GM12878 (cell line): ENCODE results near the gene TCF15. TPM values are rescaled to one million over a fixed set of nuclear protein-coding genes. Genes with fewer than 3 reads are reported as not detected.

Source experiments
- ATAC-seq: fragments of 200-7000 bp; cut with Tn5 transposase; 3 replicates; pipeline ENCODE4 v1.9.1; 2020; ENCODE audit warnings: mild to moderate bottlenecking, moderate library complexity
- BruUV-seq: library from RNA; stranded (reverse); fragments of 400-500 nt; replicated peaks from 2 replicates; lab custom pipeline; 2021; lab: Mats Ljungman, UMichigan
- CTCF ChIA-PET: fragments of 300-600 bp; sonication (Branson Sonifier 250); formaldehyde crosslinking; extraction: SDS; loops from one replicate; lab custom pipeline; 2021; ENCODE audit warnings: inconsistent platforms; lab: Yijun Ruan, JAX
- POLR2A ChIA-PET: fragments of 350-600 bp; formaldehyde crosslinking; extraction: SDS; loops from one replicate; lab custom pipeline; 2021; ENCODE audit warnings: inconsistent platforms; lab: Charles Lee
- RAD21 ChIA-PET: fragments of 300-600 bp; sonication (Branson Sonifier 250); formaldehyde crosslinking; loops from one replicate; lab custom pipeline; 2023; ENCODE audit warnings: antibody characterized with exemption; ENCODE audit not compliant: unreplicated experiment; lab: Charles Lee
- SMC1A ChIA-PET: fragments of 300-600 bp; sonication (Branson Sonifier 250); formaldehyde crosslinking; loops from one replicate; lab custom pipeline; 2023; ENCODE audit not compliant: unreplicated experiment, uncharacterized antibody; lab: Charles Lee
- DNase-seq: peaks from one replicate; pipeline ENCODE4 v3.0.0-alpha.2; 2011; ENCODE audit warnings: low read depth, low spot score
- FAIRE-seq: peaks from 3 replicates; lab custom pipeline; 2011; peaks lifted over from hg19 to GRCh38; lab: Jason Lieb, UNC
- H2AFZ ChIP-seq: 2 replicates; pipeline ENCODE4 v1.6.0; 2011; ENCODE audit warnings: low read depth, low read length, control low read depth; ENCODE audit not compliant: control insufficient read depth
- H3K27ac ChIP-seq: 2 replicates; pipeline ENCODE4 v1.5.1; 2011; ENCODE audit warnings: control low read depth; ENCODE audit not compliant: control insufficient read depth, insufficient read depth
- H3K27me3 ChIP-seq, 2 experiments: replicated peaks in 1 of 2; 2 replicates each; pipeline versions ENCODE4 v1.6.0 to v1.6.1; 2011; ENCODE audit warnings: low read length in 1 of 2; ENCODE audit not compliant: control insufficient read depth in 2 of 2, insufficient read depth in 2 of 2
- H3K36me3 ChIP-seq, 2 experiments: 2 replicates each; pipeline ENCODE4 v1.5.1; 2011; ENCODE audit warnings: low read length in 1 of 2; ENCODE audit not compliant: control insufficient read depth in 2 of 2, insufficient read depth in 2 of 2
- H3K4me1 ChIP-seq: 2 replicates; pipeline ENCODE4 v1.6.1; 2011; ENCODE audit warnings: mild to moderate bottlenecking, low read length, moderate library complexity, mixed read lengths; ENCODE audit not compliant: control insufficient read depth, insufficient read depth
- H3K4me2 ChIP-seq: 2 replicates; pipeline ENCODE4 v1.6.0; 2011; ENCODE audit warnings: control low read depth; ENCODE audit not compliant: control insufficient read depth, insufficient read depth
- H3K4me3 ChIP-seq: fragments of 200-600 bp; sonication (generic); 2 replicates; pipeline ENCODE4 v1.5.1; 2016
- H3K79me2 ChIP-seq: 2 replicates; pipeline ENCODE4 v1.6.0; 2011; ENCODE audit warnings: low read length; ENCODE audit not compliant: control insufficient read depth, insufficient read depth
- H3K9ac ChIP-seq: 2 replicates; pipeline ENCODE4 v1.8.0; 2011; ENCODE audit warnings: low read length, control low read depth, mixed read lengths; ENCODE audit not compliant: control insufficient read depth, insufficient read depth
- H3K9me3 ChIP-seq: replicated peaks from 3 replicates; pipeline ENCODE4 v1.5.1; 2011; ENCODE audit warnings: mild to moderate bottlenecking, low read length; ENCODE audit not compliant: control insufficient read depth, insufficient read depth
- H4K20me1 ChIP-seq: 2 replicates; pipeline ENCODE4 v1.6.0; 2011; ENCODE audit not compliant: control insufficient read depth, insufficient read depth
- GABPA ChIP-seq: IDR thresholded peaks from 2 replicates; pipeline ENCODE4 v1.6.1; 2014; ENCODE audit warnings: antibody characterized with exemption, low read depth, mild to moderate bottlenecking, inconsistent platforms
- GATAD2B ChIP-seq: fragments of 450-650 bp; conservative IDR thresholded peaks from 2 replicates; pipeline ENCODE4 v1.6.1; 2017; ENCODE audit warnings: low read depth, mild to moderate bottlenecking, moderate library complexity
- NR2C2 ChIP-seq: IDR thresholded peaks from 2 replicates; pipeline ENCODE4 v1.6.1; 2011; ENCODE audit warnings: borderline replicate concordance, low read depth; ENCODE audit not compliant: control insufficient read depth, insufficient read length
- POLR2A ChIP-seq: IDR thresholded peaks from 2 replicates; pipeline ENCODE4 v1.6.1; 2011; ENCODE audit warnings: low read depth, mild to moderate bottlenecking, low read length
- POLR2AphosphoS2 ChIP-seq: IDR thresholded peaks from 2 replicates; pipeline ENCODE4 v1.6.1; 2011; ENCODE audit warnings: low read depth, mild to moderate bottlenecking, low read length, improper control_type of control experiment, moderate library complexity
- POU2F2 ChIP-seq: IDR thresholded peaks from 3 replicates; pipeline ENCODE4 v1.6.1; 2011; ENCODE audit warnings: low read depth, mild to moderate bottlenecking, low read length, borderline replicate concordance
- RAD21 ChIP-seq: IDR thresholded peaks from 2 replicates; pipeline ENCODE4 v1.6.1; 2011; ENCODE audit warnings: mild to moderate bottlenecking, low read depth, low read length, moderate library complexity; ENCODE audit not compliant: insufficient read depth
- RB1 ChIP-seq: fragments of 450-650 bp; formaldehyde crosslinking; IDR thresholded peaks from 2 replicates; pipeline ENCODE4 v1.6.1; 2017; ENCODE audit warnings: mild to moderate bottlenecking, borderline replicate concordance
- RUNX3 ChIP-seq: IDR thresholded peaks from 2 replicates; pipeline ENCODE4 v1.6.1; 2012; ENCODE audit warnings: low read length, inconsistent platforms
- SRF ChIP-seq, 2 experiments: IDR thresholded peaks; 2 replicates each; pipeline ENCODE4 v1.6.1; 2011; ENCODE audit warnings: low read depth in 2 of 2, low read length in 2 of 2, mild to moderate bottlenecking in 1 of 2, moderate library complexity in 1 of 2
- WRNIP1 ChIP-seq: IDR thresholded peaks from 2 replicates; pipeline ENCODE4 v1.6.1; 2011; ENCODE audit warnings: low read depth, low read length, improper control_type of control experiment, borderline replicate concordance
- WGBS: methylation state at CpG from one replicate; pipeline ENCODE4 v1.1.6; 2016; ENCODE audit warnings: low lambda C conversion rate; ENCODE audit not compliant: insufficient replicate concordance, insufficient coverage; ENCODE audit errors: missing lambda C conversion rate; 5-methylcytosine and 5-hydroxymethylcytosine counted together
- in situ Hi-C: fragments of 300-500 bp; cut with MboI; formaldehyde crosslinking; loops from 9 replicates; pipeline ENCODE4 v1.14.3; 2018; ENCODE audit warnings: mixed read lengths
- intact Hi-C: fragments of 100-400 bp; cut with micrococcal nuclease; formaldehyde crosslinking; loops from one replicate; pipeline ENCODE4 v1.14.2; 2022; ENCODE audit not compliant: unreplicated experiment
- polyA plus RNA-seq, 11 experiments: library from polyadenylated mRNA; depleted of rRNA in 4 of 11; unstranded in 6 of 11; stranded (reverse) in 5 of 11; fragments of >200 nt; fragmentation: Nextera tagmentation in 4 of 11; fragmentation: Illumina TruSeq in 1 of 11; extraction: Ambion mirVana in 4 of 11; extraction: Trizol in 1 of 11; gene quantifications; 1 replicate in 1 of 11; 2 replicates in 10 of 11; pipeline versions ENCODE4 v1.2.1 to v1.2.3, GENCODE V29; 2011 to 2016; ENCODE audit warnings: inconsistent platforms in 2 of 11, missing spikeins in 2 of 11, low read depth in 1 of 11
- total RNA-seq, 4 experiments: library from RNA; depleted of rRNA in 3 of 4; stranded (reverse); fragments of >200 nt in 3 of 4; fragmentation: Illumina TruSeq in 1 of 4; extraction: Trizol in 1 of 4; gene quantifications; 2 replicates each; pipeline versions ENCODE4 v1.2.1 to v1.2.3, GENCODE V29; 2013 to 2021
- TF ChIP-seq, protein P1 (sequence below): IDR thresholded peaks from 2 replicates; pipeline ENCODE4 v1.6.1; 2011; ENCODE audit warnings: borderline replicate concordance, low read depth, mild to moderate bottlenecking, moderate library complexity, mixed read lengths, low read length; ENCODE audit not compliant: insufficient read depth; ENCODE audit errors: extremely low read length
- TF ChIP-seq, protein P2 (sequence below): fragments of 450-650 bp; IDR thresholded peaks from 2 replicates; pipeline ENCODE4 v1.6.1; 2017; ENCODE audit warnings: antibody characterized with exemption, mild to moderate bottlenecking, moderate library complexity

Gene TCF15
- total and polyA plus RNA-seq, 10 of the 15 experiments (the other 5 are each of a cell fraction or from before 2014, with no cell fraction given): 0.08 TPM; not detected in 9

DNA sequence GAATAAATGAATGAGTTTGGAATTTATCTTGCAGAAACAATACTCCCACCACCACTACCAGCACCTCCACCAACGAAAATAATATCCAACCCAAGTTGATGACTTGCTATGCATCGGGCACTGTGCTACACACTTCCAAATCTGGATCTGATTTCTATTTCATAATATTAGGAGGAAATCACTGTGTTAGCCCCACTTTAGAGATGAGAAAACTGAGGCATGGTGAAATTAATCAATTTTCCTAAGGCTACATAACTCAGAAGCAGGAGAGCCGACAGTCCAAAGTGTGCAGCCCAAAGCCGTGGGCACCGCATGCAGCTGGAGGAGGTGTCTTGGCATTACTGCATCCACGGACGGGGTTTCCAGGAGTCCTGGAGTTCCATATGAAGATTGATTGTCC lies 17.6 kb downstream of the TCF15 start:
- no peaks in the 10 kb centered on the region for H3K9me3 ChIP-seq
- H3K4me2 ChIP-seq: no peak overlapping the region
- 55% methylated on average over 7 of the region's 7 CpGs for WGBS
- H3K36me3 ChIP-seq: no peaks in the 10 kb centered on the region
- no peak overlapping the region for H3K27ac ChIP-seq
- ChIA-PET POLR2A (no interaction called here), RAD21 (no interaction called here), CTCF (interaction anchor here (0.7 kb wide), 1 partner anchor 57 kb away, joined by 3 read pairs; no protein-coding TSS in a partner anchor), SMC1A (interaction anchor here (2.2 kb wide), 1 partner anchor 53 kb away, joined by 7 read pairs; no protein-coding TSS in a partner anchor)
- intact Hi-C loops (no loop called here), in situ Hi-C loops (no loop called here)
- no TSS peak for BruUV-seq
- FAIRE-seq (no peak), DNase-seq (no peak), ATAC-seq (no peak)
- H3K4me3 ChIP-seq: no peak overlapping the region
- H3K4me1 ChIP-seq: peaks cover 15% of the 10 kb centered on the region
- H4K20me1 ChIP-seq: no peaks in the 10 kb centered on the region
- no peak overlapping the region for H3K9ac ChIP-seq
- no peak for TF ChIP-seq SRF (IDR thresholded peaks at IDR 0.05; ENCODE audit: low read depth in 2 of 2, low read length in 2 of 2)
- TF ChIP-seq RB1: no peak
- no peak for TF ChIP-seq POLR2A
- no peak for TF ChIP-seq POLR2AphosphoS2
- no peak for TF ChIP-seq WRNIP1
- TF ChIP-seq NR2C2: no peak
- TF ChIP-seq, protein P1, sequence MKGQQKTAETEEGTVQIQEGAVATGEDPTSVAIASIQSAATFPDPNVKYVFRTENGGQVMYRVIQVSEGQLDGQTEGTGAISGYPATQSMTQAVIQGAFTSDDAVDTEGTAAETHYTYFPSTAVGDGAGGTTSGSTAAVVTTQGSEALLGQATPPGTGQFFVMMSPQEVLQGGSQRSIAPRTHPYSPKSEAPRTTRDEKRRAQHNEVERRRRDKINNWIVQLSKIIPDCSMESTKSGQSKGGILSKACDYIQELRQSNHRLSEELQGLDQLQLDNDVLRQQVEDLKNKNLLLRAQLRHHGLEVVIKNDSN: no peak
- TF ChIP-seq, protein P2, sequence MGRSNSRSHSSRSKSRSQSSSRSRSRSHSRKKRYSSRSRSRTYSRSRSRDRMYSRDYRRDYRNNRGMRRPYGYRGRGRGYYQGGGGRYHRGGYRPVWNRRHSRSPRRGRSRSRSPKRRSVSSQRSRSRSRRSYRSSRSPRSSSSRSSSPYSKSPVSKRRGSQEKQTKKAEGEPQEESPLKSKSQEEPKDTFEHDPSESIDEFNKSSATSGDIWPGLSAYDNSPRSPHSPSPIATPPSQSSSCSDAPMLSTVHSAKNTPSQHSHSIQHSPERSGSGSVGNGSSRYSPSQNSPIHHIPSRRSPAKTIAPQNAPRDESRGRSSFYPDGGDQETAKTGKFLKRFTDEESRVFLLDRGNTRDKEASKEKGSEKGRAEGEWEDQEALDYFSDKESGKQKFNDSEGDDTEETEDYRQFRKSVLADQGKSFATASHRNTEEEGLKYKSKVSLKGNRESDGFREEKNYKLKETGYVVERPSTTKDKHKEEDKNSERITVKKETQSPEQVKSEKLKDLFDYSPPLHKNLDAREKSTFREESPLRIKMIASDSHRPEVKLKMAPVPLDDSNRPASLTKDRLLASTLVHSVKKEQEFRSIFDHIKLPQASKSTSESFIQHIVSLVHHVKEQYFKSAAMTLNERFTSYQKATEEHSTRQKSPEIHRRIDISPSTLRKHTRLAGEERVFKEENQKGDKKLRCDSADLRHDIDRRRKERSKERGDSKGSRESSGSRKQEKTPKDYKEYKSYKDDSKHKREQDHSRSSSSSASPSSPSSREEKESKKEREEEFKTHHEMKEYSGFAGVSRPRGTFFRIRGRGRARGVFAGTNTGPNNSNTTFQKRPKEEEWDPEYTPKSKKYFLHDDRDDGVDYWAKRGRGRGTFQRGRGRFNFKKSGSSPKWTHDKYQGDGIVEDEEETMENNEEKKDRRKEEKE: no peak
- TF ChIP-seq GATAD2B: no peak
- no peak for TF ChIP-seq RAD21
- no peak for TF ChIP-seq GABPA
- no peak for TF ChIP-seq RUNX3
- TF ChIP-seq POU2F2: no peak
- H3K79me2 ChIP-seq: no peaks in the 10 kb centered on the region
- H2AFZ ChIP-seq: no peak overlapping the region
- no peaks in the 10 kb centered on the region for H3K27me3 ChIP-seq
